ENCODE data around the gene SKAP1. TPM values are rescaled to one million over a fixed set of nuclear protein-coding genes. Genes with fewer than 3 reads are reported as not detected.

The SKAP1 gene
- total RNA-seq, 1 donor from 2014 or later = not detected

DNA sequence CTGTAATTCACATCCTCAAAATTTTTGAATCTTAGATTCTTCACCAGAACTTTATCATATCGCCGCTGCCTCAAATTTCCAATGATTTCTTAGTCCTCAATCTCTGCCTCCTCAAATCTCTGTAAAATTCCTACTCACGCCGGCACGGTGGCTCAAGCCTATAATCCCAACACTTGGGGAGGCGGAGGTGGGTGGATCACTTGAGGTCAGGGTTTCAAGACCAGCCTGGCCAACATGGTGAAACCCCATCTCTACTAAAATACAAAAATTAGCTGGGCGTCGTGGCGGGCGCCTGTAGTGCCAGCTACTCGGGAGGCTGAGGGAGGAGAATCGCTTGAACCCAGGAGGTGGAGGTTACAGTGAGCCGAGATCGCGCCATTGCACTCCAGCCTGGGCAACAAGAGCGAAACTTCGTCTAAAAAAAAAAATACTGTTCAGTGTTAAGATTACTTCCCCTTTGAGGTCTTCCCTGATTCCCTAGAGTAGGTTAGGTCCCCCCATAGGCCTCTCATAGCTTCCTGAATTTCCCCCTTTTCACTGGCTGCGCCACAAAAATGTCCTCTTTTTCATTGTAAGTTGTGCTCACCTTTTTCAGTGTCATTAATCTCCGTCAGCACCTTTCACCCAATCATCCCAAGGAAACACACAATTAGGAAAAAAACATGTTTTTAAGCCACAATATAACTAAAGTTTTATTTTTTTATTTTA lies 327.8 kb downstream of the SKAP1 start:
- Histone ChIP-seq H3K79me2 (ENCODE audit: insufficient read depth, low read length) (peaks cover 42% of the 10 kb centered on the region), H3K4me1 (ENCODE audit: insufficient read depth, low read length) (peaks cover 6% of the 10 kb centered on the region), H4K20me1 (ENCODE audit: insufficient read depth, low read length) (peaks cover 27% of the 10 kb centered on the region), H3K27me3 (ENCODE audit: insufficient read depth, low read length) (no peaks in the 10 kb centered on the region), H3K27ac (ENCODE audit: low read depth, low read length) (no peak overlapping the region), H3K4me2 (ENCODE audit: low read length) (no peak overlapping the region), H3K4me3 (ENCODE audit: insufficient read depth, low read depth, low read length) (no peak overlapping the region), H3K9me3 (ENCODE audit: insufficient read depth, low read depth, low read length) (no peaks in the 10 kb centered on the region), H3K36me3 (ENCODE audit: insufficient read depth, low read length) (no peaks in the 10 kb centered on the region), H2AFZ (ENCODE audit: low read depth, low read length) (no peak overlapping the region), H3K9ac (ENCODE audit: low read length) (no peak overlapping the region)
- Mint-ChIP-seq H3K4me1 (ENCODE audit: low read depth, unreplicated experiment) (no peaks in the 10 kb centered on the region), H3K9me3 (ENCODE audit: unreplicated experiment) (no peaks in the 10 kb centered on the region), H3K27ac (ENCODE audit: unreplicated experiment) (peak overlapping the region; percentile 35), H3K4me3 (ENCODE audit: unreplicated experiment) (peak overlapping the region; percentile 99), H3K36me3 (ENCODE audit: low read depth, unreplicated experiment) (no peaks in the 10 kb centered on the region), H3K27me3 (ENCODE audit: low read depth, unreplicated experiment) (no peaks in the 10 kb centered on the region)
- FAIRE-seq (no peak), DNase-seq (ENCODE audit: low read depth) (no peak)
- TF ChIP-seq EZH2 (IDR thresholded peaks at IDR 0.05; ENCODE audit: insufficient read depth, low read length) = no peak
- TF ChIP-seq, protein P1, sequence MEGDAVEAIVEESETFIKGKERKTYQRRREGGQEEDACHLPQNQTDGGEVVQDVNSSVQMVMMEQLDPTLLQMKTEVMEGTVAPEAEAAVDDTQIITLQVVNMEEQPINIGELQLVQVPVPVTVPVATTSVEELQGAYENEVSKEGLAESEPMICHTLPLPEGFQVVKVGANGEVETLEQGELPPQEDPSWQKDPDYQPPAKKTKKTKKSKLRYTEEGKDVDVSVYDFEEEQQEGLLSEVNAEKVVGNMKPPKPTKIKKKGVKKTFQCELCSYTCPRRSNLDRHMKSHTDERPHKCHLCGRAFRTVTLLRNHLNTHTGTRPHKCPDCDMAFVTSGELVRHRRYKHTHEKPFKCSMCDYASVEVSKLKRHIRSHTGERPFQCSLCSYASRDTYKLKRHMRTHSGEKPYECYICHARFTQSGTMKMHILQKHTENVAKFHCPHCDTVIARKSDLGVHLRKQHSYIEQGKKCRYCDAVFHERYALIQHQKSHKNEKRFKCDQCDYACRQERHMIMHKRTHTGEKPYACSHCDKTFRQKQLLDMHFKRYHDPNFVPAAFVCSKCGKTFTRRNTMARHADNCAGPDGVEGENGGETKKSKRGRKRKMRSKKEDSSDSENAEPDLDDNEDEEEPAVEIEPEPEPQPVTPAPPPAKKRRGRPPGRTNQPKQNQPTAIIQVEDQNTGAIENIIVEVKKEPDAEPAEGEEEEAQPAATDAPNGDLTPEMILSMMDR (IDR thresholded peaks at IDR 0.05; ENCODE audit: insufficient read depth, low read depth, low read length) = no peak

DNA sequence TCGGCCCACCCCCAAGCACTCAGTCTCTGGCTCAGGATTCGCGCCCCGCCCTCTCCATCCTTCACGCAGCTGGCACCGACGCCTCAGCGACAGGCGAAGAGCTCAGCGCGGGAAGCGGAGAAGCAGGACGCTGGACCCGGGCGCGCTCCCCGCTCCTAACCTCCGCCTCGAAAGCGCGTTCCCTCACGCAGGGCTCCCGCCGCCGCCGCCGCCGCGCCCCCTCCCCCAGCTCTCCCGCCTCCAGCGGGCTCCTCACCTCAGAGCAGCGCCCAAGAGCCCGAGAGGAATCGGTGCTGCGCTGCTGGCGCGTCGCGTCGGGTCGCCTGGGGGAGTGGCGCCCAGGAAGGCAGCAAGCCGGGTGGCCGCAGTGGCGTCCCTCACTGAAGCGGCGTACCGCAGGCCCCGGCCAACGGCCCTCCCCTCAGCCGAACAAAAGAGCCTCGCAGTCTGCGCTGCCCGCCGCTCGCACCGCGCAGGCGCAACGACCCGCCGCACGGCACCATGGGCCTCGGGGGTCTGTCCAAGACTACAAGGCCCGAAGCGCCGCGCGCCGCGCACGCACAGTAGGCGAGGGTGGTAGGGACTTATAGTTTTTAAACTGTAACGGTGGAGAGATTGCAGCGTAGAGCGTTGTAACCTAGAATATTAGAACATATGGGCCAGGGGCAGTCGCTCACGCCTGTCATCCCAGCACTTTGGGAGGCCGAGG lies 328.8 kb downstream of the SKAP1 start, which contains the start of gene CBX1:
Gene CBX1, minus strand, starts transcription at position 467 of the 709 bp plus-strand sequence. CDS start 24,474 bp downstream, outside the sequence.
- TF ChIP-seq, protein P1 (IDR thresholded peaks at IDR 0.05; ENCODE audit: insufficient read depth, low read depth, low read length) = no peak
- no peak for TF ChIP-seq EZH2 (IDR thresholded peaks at IDR 0.05; ENCODE audit: insufficient read depth, low read length)
- DNase-seq (ENCODE audit: low read depth) (peak; percentile 86), FAIRE-seq (no peak)
- Histone ChIP-seq H4K20me1 (ENCODE audit: insufficient read depth, low read length) (peaks cover 37% of the 10 kb centered on the region), H3K27me3 (ENCODE audit: insufficient read depth, low read length) (no peaks in the 10 kb centered on the region), H2AFZ (ENCODE audit: low read depth, low read length) (peak within 1 kb of the TSS; percentile 88), H3K27ac (ENCODE audit: low read depth, low read length) (peak within 1 kb of the TSS; percentile 84), H3K79me2 (ENCODE audit: insufficient read depth, low read length) (peaks cover 52% of the 10 kb centered on the region), H3K9me3 (ENCODE audit: insufficient read depth, low read depth, low read length) (no peaks in the 10 kb centered on the region), H3K4me2 (ENCODE audit: low read length) (peak within 1 kb of the TSS; percentile 85), H3K4me1 (ENCODE audit: insufficient read depth, low read length) (peaks cover 6% of the 10 kb centered on the region), H3K36me3 (ENCODE audit: insufficient read depth, low read length) (no peaks in the 10 kb centered on the region), H3K9ac (ENCODE audit: low read length) (peak within 1 kb of the TSS; percentile 85), H3K4me3 (ENCODE audit: insufficient read depth, low read depth, low read length) (peak within 1 kb of the TSS; percentile 79)
- H3K9me3 Mint-ChIP-seq (ENCODE audit: unreplicated experiment) = no peaks in the 10 kb centered on the region
- peak within 1 kb of the TSS; percentile 35 for H3K27ac Mint-ChIP-seq (ENCODE audit: unreplicated experiment)
- H3K27me3 Mint-ChIP-seq (ENCODE audit: low read depth, unreplicated experiment) = no peaks in the 10 kb centered on the region
- H3K4me3 Mint-ChIP-seq (ENCODE audit: unreplicated experiment) = peak within 1 kb of the TSS; percentile 99
- H3K4me1 Mint-ChIP-seq (ENCODE audit: low read depth, unreplicated experiment) = no peaks in the 10 kb centered on the region
- H3K36me3 Mint-ChIP-seq (ENCODE audit: low read depth, unreplicated experiment) = no peaks in the 10 kb centered on the region
